T-helper 2 cell treated with Interferon-gamma antibody and Interleukin-4, amounts not matched to agents 100 ng/mL and 5 ng/mL, for 36 hours (primary cell): ENCODE results near the gene PCDH19. TPM values are rescaled to one million over a fixed set of nuclear protein-coding genes. Genes with fewer than 3 reads are reported as not detected.

Source experiments
- intact Hi-C: fragments of 100-400 bp; cut with micrococcal nuclease; formaldehyde crosslinking; loops from one replicate; pipeline ENCODE4 v1.15.1; 2023
- total RNA-seq: library from RNA; stranded (reverse); gene quantifications from 2 replicates; pipeline ENCODE4 v1.2.3, GENCODE V29; 2022

PCDH19 gene
- total RNA-seq, 1 donor from 2014 or later, result not detected

- intact Hi-C loops, result no loop called here
Observed at GRCh38 chrX:100407147-100407783, 2.8 kb downstream of the PCDH19 start.

GRCh38 chrX:100405424-100405823 lies 4.6 kb downstream of the PCDH19 start:
- intact Hi-C loops, result no loop called here

DNA sequence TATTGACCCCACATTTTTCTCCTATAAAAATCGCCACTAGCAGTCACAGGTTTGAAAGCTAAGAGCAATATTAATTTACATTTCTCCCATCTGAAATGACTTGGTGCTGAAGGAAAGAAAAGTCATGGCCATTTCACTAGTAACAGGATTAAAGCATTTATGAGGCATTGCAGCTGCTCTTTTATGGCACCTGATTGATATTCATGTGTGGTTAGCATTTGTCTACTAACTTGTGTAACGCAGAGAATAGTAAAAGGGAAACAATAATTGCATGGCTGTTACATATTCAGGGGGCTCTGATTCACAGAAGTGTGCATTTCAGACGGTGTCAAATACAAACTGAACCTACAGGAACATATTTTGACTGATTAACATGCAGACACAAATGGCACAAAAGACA lies 5.2 kb downstream of the PCDH19 start:
- intact Hi-C loops, result no loop called here

- intact Hi-C loops, result no loop called here
Observed at GRCh38 chrX:100395781-100396180, 14.3 kb downstream of the PCDH19 start.

GRCh38 chrX:100381619-100382018 lies 28.5 kb downstream of the PCDH19 start:
- intact Hi-C loops, result no loop called here

DNA sequence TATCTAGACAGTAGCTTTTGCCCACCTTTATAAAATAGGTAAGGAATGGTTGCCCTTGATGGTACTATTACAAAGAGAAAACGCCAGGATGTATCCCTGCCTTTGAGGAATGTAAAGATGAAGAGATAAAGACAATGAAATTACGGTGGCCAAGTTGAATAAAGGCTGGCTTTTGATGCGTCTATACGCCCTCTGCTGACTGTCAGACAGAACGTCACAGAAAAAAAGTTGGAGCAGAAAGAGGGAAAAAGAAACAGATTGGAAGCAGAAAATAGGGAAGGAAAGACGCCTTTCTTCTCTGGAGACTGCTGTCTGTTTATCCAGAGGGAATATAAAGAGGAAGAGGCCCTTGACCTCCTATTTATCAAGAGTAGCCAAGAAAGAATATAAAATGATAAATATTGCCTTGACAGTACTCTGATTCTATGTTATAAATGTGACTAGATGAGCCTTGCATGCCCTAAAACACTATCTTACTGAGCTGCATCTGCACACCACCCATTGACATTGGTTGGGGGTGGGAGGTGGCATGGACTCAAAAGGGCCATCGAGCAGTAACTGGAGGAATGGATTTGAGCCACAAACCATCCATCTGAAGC lies 30.6 kb downstream of the PCDH19 start:
- intact Hi-C loops, result no loop called here

GRCh38 chrX:100377826-100378225 lies 32.2 kb downstream of the PCDH19 start:
- intact Hi-C loops, result no loop called here

GRCh38 chrX:100376576-100376975 lies 33.5 kb downstream of the PCDH19 start:
- intact Hi-C loops, result no loop called here

DNA sequence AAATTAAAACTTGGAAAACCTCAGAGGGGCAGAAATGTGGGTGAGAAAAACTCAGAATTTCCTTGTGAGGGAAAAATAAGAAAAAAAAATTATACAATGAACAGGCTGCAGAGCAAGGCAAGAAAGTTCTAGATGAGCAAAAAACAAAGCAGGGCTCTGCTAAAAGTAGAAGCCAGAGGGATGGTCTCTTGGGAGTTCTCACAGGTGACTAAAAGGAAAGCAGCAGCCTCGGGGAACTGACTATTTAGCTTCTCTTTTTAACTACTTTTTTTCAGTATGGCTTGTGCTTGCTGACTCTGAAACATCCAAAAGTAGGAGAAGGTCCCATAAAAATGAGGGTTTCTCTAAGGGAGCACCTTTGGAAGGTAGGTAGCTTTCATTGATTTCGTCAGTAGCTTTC lies 36.4 kb downstream of the PCDH19 start:
- intact Hi-C loops, result no loop called here

DNA sequence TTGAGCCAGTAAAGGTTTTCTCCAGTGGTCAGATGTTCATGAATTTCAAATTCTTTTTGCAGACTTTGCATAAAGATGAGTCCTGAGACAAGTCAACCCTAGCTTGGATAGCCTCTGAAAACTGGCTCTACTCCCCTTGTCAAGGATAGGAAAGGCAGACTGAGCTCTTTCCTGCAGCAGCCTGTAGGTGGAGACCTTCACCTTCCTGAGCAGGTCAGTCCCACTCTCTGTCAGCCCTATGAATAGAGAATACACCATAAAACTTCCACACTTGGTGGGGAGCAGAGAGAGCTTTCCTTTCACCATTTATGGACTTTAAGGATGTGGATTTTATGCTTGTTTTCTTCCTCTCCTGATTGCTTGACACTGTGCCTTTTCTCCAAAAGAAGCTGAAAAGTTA lies 41.9 kb downstream of the PCDH19 start:
- intact Hi-C loops, result no loop called here

DNA sequence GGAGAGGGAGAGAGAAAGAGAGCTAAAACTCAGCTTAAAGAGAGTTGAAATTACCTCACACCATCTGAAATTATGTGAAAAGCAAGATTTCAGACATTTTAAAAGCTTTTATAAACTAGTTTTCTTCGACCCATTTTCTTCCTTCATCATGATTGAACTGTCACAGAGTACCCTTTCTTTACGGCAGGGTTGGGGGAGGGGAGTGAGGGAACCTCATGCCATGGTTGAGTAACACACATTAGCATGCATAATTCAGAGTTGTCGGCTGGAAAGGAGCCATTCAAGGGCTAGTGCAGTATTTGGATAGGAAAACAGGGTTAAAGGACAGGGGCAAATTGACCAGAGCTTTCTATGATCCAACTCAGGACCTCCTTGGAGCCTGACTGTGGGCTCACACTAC lies 46.2 kb downstream of the PCDH19 start:
- intact Hi-C loops, result no loop called here

- intact Hi-C loops, result no loop called here
Observed at GRCh38 chrX:100358766-100359165, 51.3 kb downstream of the PCDH19 start.

- intact Hi-C loops, result no loop called here
Observed at GRCh38 chrX:100356351-100356896, 53.6 kb downstream of the PCDH19 start.

DNA sequence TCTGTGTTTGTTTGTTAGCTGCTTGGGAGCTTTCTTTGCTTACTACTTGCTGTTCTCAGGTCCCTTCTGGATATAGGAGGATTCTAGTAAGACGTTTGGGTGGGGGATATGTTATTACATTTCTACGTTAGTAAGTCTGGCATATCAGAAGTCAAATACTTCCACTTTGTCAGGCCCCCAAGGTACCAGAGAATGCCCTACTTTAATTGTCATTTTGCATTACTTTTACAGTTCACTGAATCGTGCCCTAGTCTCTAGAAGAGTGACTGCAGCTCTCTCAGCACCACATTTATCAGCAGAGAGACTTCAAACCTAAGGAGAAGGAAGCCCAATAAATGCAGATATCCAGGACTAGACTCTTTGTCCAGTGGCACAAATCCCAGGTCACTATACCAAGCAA lies 54.4 kb downstream of the PCDH19 start:
- intact Hi-C loops, result no loop called here

DNA sequence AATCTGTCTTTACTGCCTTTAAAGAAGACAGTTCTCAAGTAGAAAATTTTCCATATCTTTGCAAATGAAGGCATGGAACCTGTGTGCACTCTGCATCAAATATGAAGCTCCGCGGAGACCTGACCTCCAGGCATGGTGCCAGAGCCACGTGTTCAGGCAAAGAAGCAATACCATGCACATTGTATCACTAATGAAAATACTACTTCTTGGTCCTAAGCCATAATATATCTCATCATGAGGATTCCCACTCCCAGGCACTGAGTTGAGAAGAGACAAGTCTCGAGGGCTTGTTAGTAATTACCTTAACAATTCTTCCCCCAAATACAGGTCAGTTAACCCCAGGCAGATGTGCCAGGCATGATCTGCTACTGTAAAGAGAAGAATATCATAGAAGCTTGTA lies 56.7 kb downstream of the PCDH19 start:
- intact Hi-C loops, result no loop called here

DNA sequence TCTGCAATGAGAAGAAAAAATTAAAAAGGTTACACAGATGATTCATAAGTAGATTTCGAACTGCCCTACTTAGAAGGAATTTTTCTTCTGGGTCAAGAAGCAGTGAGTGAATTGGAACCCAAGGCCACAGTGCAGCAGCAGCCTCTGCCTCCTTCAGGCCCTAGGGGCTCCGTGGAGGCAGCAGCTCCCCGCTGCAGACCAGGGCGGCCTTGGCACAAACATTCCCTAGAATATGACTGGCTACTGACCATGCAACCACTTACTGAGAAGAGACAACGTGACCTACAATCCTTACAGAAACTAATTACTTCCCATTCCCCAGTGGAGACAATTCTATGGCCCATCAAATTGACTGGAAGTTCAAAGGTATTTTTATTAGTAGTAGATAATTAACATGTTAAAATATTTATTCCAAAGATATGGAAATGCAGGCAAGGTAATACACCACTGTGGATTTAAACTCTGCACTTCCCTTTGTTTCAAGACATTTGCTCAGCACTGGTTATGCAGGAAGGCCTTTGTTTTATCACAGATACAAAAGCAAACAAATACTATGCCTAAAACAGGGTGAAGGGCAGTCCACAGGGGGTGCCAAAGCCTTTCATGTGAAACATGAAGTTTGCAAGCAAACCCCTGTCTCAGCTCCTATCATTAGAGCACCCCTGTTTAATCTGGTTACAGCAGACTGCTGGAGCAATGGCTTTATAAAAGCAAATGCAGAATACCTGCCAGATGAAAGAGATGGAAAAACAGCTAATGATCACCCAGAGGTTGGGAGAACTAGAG lies 59.2 kb downstream of the PCDH19 start:
- intact Hi-C loops, result no loop called here

DNA sequence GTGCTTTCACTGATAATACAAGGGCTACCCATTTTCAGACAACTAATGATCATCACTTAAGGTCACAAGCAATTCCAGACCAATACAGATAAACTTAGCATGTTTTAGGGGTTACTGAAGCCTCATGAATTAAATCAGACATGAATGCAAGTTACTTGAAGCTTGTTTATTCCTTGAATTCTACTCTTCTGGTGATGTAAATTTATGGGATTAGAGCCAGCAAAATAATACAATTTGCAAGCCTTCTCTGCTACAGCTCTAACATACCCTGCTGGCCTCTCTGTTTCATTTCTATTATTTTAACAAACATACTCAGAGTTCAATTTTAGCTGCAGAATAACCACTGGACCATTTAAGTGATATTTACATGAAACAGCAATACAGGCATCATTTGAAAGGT lies 60.7 kb downstream of the PCDH19 start:
- intact Hi-C loops, result no loop called here

DNA sequence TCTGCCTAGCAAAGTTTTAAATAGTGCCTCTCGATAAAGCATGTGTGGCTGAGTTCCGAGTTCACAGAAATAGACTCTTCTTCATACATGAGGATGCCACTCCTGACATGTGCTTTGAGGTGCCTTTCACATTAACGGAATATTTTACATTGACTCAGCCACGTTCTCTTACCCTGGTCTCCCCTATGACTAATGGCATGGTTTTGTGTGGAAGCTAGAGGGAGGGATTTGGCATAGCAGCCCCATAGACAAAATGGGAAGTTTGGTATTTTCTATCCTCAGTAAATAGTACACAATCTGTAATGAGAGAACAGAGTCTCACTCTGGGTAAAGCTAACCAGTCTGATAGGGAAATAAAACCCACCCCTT lies 68.9 kb downstream of the PCDH19 start:
- intact Hi-C loops, result no loop called here

DNA sequence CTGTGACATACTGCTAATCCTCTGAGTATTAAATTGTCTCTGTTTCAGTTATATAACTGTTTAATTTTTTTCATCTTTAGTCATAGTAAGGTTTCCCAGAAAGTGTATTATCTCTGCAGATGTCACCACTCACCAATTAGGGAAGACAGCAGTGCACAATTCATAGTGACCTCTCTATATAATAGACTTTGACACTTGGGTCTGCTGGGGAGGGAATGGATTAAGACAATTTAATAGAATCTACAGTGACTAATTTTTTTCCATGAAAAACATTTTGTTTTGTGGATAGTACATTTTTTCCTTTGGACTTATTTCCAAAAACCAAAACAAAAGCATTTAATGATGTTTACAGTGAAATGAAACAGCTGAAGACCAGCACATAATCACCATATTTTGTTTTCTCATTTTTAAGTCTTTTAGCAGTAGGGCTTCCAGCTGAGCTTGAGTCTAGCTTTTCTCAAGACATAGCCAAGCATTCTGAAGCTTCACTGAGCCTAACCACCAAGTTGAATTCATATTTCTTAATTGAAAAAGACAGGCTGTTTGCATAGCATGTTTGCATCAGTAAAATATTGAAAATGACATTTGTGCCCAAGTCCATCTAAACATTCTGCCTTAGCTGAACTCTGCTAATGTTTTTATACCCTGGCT lies 69.5 kb downstream of the PCDH19 start:
- intact Hi-C loops, result no loop called here

DNA sequence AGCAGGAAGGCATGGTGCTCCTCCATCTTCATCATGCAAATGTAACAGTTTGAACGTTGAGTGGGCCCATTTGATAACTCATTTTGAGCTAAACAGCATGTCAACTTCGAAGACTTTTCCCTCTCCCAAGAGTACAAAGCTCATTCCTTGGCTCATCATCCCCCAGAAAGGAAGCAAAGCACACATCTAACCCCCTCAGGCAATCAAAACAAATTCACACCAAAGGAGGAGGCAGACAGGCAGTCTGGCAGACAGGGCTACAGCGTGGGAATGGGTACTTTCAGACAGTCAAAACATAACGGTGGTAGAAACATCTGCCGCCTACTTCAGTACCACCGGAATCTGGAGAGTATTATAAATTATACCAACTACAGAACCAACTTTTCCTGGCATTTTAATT lies 81.7 kb downstream of the PCDH19 start:
- intact Hi-C loops, result no loop called here

DNA sequence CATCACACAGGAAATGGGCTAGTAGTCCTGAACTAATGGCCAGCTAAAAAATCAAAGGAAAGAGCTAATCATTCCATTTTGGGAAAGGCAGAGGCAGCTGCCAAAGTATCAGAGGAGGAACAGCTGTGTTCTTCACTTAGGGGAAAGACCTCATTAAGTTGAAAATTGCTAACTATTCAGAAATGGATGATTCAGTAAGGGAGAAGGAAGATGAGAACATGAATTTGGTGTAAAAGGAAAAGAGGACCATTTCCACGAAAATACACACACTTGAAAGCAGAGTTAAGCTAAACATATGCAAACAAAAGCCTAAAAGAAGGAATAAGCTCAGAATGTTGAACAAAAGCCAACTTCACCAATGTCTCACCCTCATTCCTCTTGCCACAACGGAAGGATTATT lies 90.4 kb downstream of the PCDH19 start:
- intact Hi-C loops, result no loop called here

- intact Hi-C loops, result no loop called here
Observed at GRCh38 chrX:100316987-100317386, 93.1 kb downstream of the PCDH19 start.
